Measurements from ENCODE around the gene HLA-A. TPM values are rescaled to one million over a fixed set of nuclear protein-coding genes. Genes with fewer than 3 reads are reported as not detected.

HLA-A gene
- 331 and 425 TPM in 2 replicates for total RNA-seq

DNA sequence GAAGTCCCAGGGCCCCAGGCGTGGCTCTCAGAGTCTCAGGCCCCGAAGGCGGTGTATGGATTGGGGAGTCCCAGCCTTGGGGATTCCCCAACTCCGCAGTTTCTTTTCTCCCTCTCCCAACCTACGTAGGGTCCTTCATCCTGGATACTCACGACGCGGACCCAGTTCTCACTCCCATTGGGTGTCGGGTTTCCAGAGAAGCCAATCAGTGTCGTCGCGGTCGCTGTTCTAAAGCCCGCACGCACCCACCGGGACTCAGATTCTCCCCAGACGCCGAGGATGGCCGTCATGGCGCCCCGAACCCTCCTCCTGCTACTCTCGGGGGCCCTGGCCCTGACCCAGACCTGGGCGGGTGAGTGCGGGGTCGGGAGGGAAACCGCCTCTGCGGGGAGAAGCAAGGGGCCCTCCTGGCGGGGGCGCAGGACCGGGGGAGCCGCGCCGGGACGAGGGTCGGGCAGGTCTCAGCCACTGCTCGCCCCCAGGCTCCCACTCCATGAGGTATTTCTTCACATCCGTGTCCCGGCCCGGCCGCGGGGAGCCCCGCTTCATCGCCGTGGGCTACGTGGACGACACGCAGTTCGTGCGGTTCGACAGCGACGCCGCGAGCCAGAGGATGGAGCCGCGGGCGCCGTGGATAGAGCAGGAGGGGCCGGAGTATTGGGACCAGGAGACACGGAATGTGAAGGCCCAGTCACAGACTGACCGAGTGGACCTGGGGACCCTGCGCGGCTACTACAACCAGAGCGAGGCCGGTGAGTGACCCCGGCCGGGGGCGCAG is at the start of gene HLA-A:
Gene HLA-A, plus strand, starts transcription at position 258 of the 778 bp plus-strand sequence. Its CDS starts 22 bp downstream, at position 280.

Other genes starting within 250 kb of the HLA-A start
- 4.6 and 12.6 TPM in 2 replicates for gene HLA-F, start 219.1 kb upstream of the HLA-A start, total RNA-seq
- not detected in 2 replicates for gene HLA-G, start 114.7 kb upstream of the HLA-A start, total RNA-seq
- 33.0 and 40.4 TPM in 2 replicates for gene POLR1H, start 118.7 kb downstream of the HLA-A start, total RNA-seq
- 32.0 and 40.4 TPM in 2 replicates for gene PPP1R11, start 124.7 kb downstream of the HLA-A start, total RNA-seq
- gene RNF39, start 133.2 kb downstream of the HLA-A start, total RNA-seq: not detected in 2 replicates
- not detected in 2 replicates for gene TRIM31, start 170.6 kb downstream of the HLA-A start, total RNA-seq
- not detected in 2 replicates for gene TRIM40, start 193.6 kb downstream of the HLA-A start, total RNA-seq
- gene TRIM10, start 218.7 kb downstream of the HLA-A start, total RNA-seq: not detected in 2 replicates
- not detected in 2 replicates for gene TRIM15, start 221.0 kb downstream of the HLA-A start, total RNA-seq

All from myometrial cell (primary cell).